ENCODE measurements around the gene GLIPR1. TPM values are rescaled to one million over a fixed set of nuclear protein-coding genes. Genes with fewer than 3 reads are reported as not detected.

GLIPR1 gene
- total and polyA plus RNA-seq, 11 donors, result 1.2 to 58.6 (median 7.2) TPM

DNA sequence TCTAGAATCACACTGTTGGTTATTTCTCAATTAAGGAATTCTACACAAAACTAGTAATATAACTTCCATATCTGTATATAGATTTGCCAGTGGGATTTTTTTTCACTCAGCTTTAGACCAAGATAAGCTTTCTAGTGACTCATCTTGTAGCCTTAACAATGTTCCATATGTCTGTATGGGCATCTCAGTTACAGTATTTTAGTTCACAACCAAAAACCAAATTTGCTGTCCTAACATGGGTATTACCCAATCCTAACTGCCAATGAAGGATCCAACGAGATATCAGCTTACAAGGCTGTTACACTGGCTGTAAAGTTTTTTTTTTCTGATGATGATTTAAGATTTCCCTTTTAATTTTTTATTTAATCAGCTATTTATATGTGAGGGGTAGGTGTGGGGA is 62.4 kb downstream of the GLIPR1 start:
- no peak overlapping the region for H3K4me3 ChIP-seq
- no peaks in the 10 kb centered on the region for H3K27me3 ChIP-seq
- TF ChIP-seq, protein P1, sequence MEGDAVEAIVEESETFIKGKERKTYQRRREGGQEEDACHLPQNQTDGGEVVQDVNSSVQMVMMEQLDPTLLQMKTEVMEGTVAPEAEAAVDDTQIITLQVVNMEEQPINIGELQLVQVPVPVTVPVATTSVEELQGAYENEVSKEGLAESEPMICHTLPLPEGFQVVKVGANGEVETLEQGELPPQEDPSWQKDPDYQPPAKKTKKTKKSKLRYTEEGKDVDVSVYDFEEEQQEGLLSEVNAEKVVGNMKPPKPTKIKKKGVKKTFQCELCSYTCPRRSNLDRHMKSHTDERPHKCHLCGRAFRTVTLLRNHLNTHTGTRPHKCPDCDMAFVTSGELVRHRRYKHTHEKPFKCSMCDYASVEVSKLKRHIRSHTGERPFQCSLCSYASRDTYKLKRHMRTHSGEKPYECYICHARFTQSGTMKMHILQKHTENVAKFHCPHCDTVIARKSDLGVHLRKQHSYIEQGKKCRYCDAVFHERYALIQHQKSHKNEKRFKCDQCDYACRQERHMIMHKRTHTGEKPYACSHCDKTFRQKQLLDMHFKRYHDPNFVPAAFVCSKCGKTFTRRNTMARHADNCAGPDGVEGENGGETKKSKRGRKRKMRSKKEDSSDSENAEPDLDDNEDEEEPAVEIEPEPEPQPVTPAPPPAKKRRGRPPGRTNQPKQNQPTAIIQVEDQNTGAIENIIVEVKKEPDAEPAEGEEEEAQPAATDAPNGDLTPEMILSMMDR (IDR thresholded peaks at IDR 0.05), result no peak
- TF ChIP-seq POLR2A (IDR thresholded peaks at IDR 0.05), result no peak
- intact Hi-C loops (cut with DNase I), result no loop called here
- WGBS, 4 donors, result 82 to 90% (median 85%) methylated on average over 1 of the region's 1 CpG
- H3K9me3 ChIP-seq, result no peaks in the 10 kb centered on the region
- no peak for ATAC-seq
- no peaks in the 10 kb centered on the region for H3K4me1 ChIP-seq
- no peak overlapping the region for H3K27ac ChIP-seq
- no peaks in the 10 kb centered on the region for H3K36me3 ChIP-seq
- no peak for DNase-seq

DNA sequence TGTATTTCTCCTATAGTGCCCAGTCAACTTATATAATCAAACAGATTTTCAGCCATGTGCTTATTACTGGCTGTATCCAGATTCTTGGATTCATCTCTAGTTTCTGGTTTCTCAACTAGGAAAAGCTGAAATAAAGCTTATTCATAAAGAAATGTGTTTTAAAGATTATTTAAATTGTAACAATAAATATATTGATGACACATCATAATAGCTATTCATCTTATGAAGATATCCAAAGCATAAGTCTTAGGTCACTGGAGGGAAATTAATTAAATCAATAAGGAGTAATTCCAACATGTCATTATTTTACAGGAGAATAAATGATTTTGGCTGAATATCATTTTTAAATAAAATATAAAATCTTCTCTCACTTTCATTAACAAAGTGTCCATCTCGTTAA is 63.0 kb downstream of the GLIPR1 start:
- DNase-seq (no peak), ATAC-seq (no peak)
- no peak for TF ChIP-seq POLR2A (IDR thresholded peaks at IDR 0.05)
- TF ChIP-seq, protein P1 (IDR thresholded peaks at IDR 0.05), result no peak
- H3K36me3 ChIP-seq, result no peaks in the 10 kb centered on the region
- intact Hi-C loops (cut with DNase I), result no loop called here
- no peak overlapping the region for H3K4me3 ChIP-seq
- WGBS, 4 donors, result 94 to 96% (median 95%) methylated on average over 1 of the region's 1 CpG
- H3K9me3 ChIP-seq, result no peaks in the 10 kb centered on the region
- no peaks in the 10 kb centered on the region for H3K27me3 ChIP-seq
- no peaks in the 10 kb centered on the region for H3K4me1 ChIP-seq
- H3K27ac ChIP-seq, result no peak overlapping the region

DNA sequence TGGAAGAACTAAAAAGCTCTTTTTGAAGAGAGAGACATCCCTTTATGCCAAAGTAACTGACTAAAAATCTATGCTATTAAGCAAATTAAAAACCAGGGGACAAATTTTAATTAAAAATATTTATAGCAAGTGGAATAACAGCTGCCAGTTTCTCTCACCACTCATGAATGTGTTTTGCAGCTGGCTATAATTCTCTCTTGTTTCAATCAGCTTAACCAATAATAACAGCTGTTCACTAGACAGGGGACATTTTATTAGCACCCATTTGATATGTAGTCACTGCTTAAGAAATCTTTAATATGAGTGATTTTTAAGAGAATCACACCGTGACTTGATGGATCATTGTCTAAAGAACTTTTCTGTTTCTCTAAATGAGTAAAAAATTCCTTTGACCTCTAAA is 65.1 kb downstream of the GLIPR1 start:
- no peak for ATAC-seq
- no peak overlapping the region for H3K27ac ChIP-seq
- no peak overlapping the region for H3K4me3 ChIP-seq
- intact Hi-C loops (cut with DNase I), result no loop called here
- TF ChIP-seq, protein P1 (IDR thresholded peaks at IDR 0.05), result no peak
- no peak for TF ChIP-seq POLR2A (IDR thresholded peaks at IDR 0.05)
- H3K4me1 ChIP-seq, result peaks cover 0 to 13% (median 3%) of the 10 kb centered on the region in 12 donors
- WGBS, 4 donors, result 59 to 85% (median 72%) methylated on average over 1 of the region's 1 CpG
- no peaks in the 10 kb centered on the region for H3K9me3 ChIP-seq
- no peaks in the 10 kb centered on the region for H3K27me3 ChIP-seq
- no peak for DNase-seq
- no peaks in the 10 kb centered on the region for H3K36me3 ChIP-seq

DNA sequence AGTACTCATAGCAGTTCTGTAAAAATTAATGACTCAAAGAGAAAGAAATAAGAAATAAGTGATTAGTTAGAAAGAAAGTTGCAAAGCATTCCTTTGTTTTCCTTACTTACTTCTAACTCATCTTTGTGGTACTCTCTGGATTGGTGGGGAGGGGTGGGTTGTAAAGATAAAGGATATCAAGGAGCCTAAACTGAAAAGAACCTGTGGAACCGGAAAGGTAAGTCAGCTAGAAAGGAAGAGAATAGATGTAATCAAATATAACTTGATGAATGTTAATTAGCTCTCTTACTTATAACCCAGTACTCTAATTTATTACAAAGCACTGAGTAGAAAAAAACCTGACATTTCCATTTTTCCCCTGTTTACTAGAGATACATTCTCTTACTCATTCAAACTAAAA is 68.3 kb downstream of the GLIPR1 start:
- Histone ChIP-seq H3K27ac (no peak overlapping the region), H3K9me3 (no peaks in the 10 kb centered on the region), H3K27me3 (no peaks in the 10 kb centered on the region), H3K4me1 (peaks cover 0 to 29% (median 7%) of the 10 kb centered on the region in 12 donors), H3K36me3 (no peaks in the 10 kb centered on the region), H3K4me3 (no peak overlapping the region)
- DNase-seq (no peak), ATAC-seq (no peak)
- WGBS, 4 donors, result 91 to 96% (median 93%) methylated on average over 1 of the region's 1 CpG
- intact Hi-C loops (cut with DNase I), result no loop called here
- TF ChIP-seq, protein P1 (IDR thresholded peaks at IDR 0.05), result no peak
- no peak for TF ChIP-seq POLR2A (IDR thresholded peaks at IDR 0.05)

All from heart left ventricle (tissue), 16 donors.